SW 1271 (cell line): ENCODE data around the gene PAK1.
"Not testable (repeated sequence)": the region's sequence is repeated elsewhere in the genome, so short reads cannot be mapped to it uniquely, and the experiment has no call there.

Source experiments
- DNase-seq, 2 experiments: peaks; one replicate each; lab custom pipeline; 2025; lab: John Stamatoyannopoulos, UW

Gene PAK1

GRCh38 chr11:77473801-77474683 is at the start of gene PAK1:
PAK1 (minus strand) TSS chr11:77474094; CDS start chr11:77392520, 81,574 bp downstream.
- peak; percentile 67 for DNase-seq

- DNase-seq = no peak
Observed at GRCh38 chr11:77522215-77522614, 48.3 kb upstream of the PAK1 start.

GRCh38 chr11:77519847-77520246 is 46.0 kb upstream of the PAK1 start:
- no peak for DNase-seq

- no peak for DNase-seq
Observed at GRCh38 chr11:77518471-77518870, 44.6 kb upstream of the PAK1 start.

- DNase-seq = no peak
Observed at GRCh38 chr11:77517753-77518152, 43.9 kb upstream of the PAK1 start.

- DNase-seq = no peak
Observed at GRCh38 chr11:77517226-77517625, 43.3 kb upstream of the PAK1 start.

GRCh38 chr11:77515483-77515882 is 41.6 kb upstream of the PAK1 start:
- no peak for DNase-seq

- DNase-seq = no peak
Observed at GRCh38 chr11:77515063-77515462, 41.2 kb upstream of the PAK1 start.

GRCh38 chr11:77512092-77512491 is 38.2 kb upstream of the PAK1 start:
- no peak for DNase-seq

GRCh38 chr11:77510851-77511250 is 37.0 kb upstream of the PAK1 start:
- DNase-seq = no peak

- no peak for DNase-seq
Observed at GRCh38 chr11:77510095-77510494, 36.2 kb upstream of the PAK1 start.

GRCh38 chr11:77508019-77508418 is 34.1 kb upstream of the PAK1 start:
- DNase-seq = no peak

GRCh38 chr11:77506857-77507256 is 33.0 kb upstream of the PAK1 start:
- DNase-seq = no peak

- DNase-seq = no peak
Observed at GRCh38 chr11:77505956-77506355, 32.1 kb upstream of the PAK1 start.

- no peak for DNase-seq
Observed at GRCh38 chr11:77503006-77503405, 29.1 kb upstream of the PAK1 start.

- DNase-seq = no peak
Observed at GRCh38 chr11:77502346-77502905, 28.5 kb upstream of the PAK1 start.

- no peak for DNase-seq
Observed at GRCh38 chr11:77501758-77502157, 27.9 kb upstream of the PAK1 start.

- DNase-seq = no peak
Observed at GRCh38 chr11:77497368-77497767, 23.5 kb upstream of the PAK1 start.

- no peak for DNase-seq
Observed at GRCh38 chr11:77495526-77495925, 21.6 kb upstream of the PAK1 start.

GRCh38 chr11:77490035-77490434 is 16.1 kb upstream of the PAK1 start:
- DNase-seq = not testable (repeated sequence)

- DNase-seq = no peak
Observed at GRCh38 chr11:77487790-77488189, 13.9 kb upstream of the PAK1 start.

GRCh38 chr11:77479746-77480352 is 6.0 kb upstream of the PAK1 start:
- DNase-seq = no peak

GRCh38 chr11:77475206-77475605 is 1.3 kb upstream of the PAK1 start:
- DNase-seq = no peak
